Mammary epithelial cell (primary cell): ENCODE results near the gene HS3ST1.

Source experiments
- EZH2 ChIP-seq: IDR thresholded peaks from 2 replicates; pipeline ENCODE4 v1.6.1; 2012; ENCODE audit warnings: low read length, inconsistent platforms, borderline replicate concordance
- TF ChIP-seq, protein P1 (sequence below), 2 donors: IDR thresholded peaks in 1 of 2; conservative IDR thresholded peaks in 1 of 2; 2 replicates each; pipeline ENCODE4 v1.5.1; 2011 to 2012; ENCODE audit warnings: inconsistent platforms in 2 of 2, low read length in 2 of 2, mild to moderate bottlenecking in 2 of 2, control low read depth in 1 of 2, low read depth in 1 of 2; ENCODE audit not compliant: insufficient read depth in 1 of 2; ENCODE audit errors: extremely low read depth in 1 of 2

DNA sequence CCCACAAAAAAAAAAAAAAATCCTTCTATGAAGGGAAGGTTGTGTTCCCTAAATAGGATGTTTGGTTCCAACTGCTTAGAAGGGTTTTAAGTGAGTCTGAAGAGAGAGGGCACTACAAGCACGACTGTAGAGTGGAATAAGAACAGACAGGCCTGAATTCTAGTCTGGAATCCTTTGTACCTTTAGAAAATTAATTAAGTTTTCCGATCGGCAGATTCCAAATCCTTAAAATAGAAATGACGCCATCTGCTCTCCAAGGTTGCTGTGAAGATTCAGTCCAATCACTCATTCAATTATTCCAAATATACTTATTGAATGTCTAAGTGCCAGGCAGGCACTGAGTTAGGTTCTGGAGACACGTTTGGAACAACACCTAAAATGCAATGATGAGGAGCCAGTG is 3.8 kb downstream of the HS3ST1 start:
- TF ChIP-seq, protein P1, sequence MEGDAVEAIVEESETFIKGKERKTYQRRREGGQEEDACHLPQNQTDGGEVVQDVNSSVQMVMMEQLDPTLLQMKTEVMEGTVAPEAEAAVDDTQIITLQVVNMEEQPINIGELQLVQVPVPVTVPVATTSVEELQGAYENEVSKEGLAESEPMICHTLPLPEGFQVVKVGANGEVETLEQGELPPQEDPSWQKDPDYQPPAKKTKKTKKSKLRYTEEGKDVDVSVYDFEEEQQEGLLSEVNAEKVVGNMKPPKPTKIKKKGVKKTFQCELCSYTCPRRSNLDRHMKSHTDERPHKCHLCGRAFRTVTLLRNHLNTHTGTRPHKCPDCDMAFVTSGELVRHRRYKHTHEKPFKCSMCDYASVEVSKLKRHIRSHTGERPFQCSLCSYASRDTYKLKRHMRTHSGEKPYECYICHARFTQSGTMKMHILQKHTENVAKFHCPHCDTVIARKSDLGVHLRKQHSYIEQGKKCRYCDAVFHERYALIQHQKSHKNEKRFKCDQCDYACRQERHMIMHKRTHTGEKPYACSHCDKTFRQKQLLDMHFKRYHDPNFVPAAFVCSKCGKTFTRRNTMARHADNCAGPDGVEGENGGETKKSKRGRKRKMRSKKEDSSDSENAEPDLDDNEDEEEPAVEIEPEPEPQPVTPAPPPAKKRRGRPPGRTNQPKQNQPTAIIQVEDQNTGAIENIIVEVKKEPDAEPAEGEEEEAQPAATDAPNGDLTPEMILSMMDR (conservative IDR thresholded peaks at IDR 0.05 in 1 of 2, IDR thresholded peaks at IDR 0.05 in 1 of 2; ENCODE audit: extremely low read depth in 1 of 2, insufficient read depth in 1 of 2, low read depth in 1 of 2, low read length in 2 of 2) = peak in 1 of 2 donors; percentile 26
- TF ChIP-seq EZH2 = no peak
